Activated CD8-positive, alpha-beta T cell treated with anti-CD3 and anti-CD28 coated beads for 36 hours (primary cell): ENCODE measurements around the gene COL6A1. TPM values are rescaled to one million over a fixed set of nuclear protein-coding genes. Genes with fewer than 3 reads are reported as not detected.

Source experiments
- ATAC-seq: fragments of 200-7000 bp; cut with Tn5 transposase; one replicate; pipeline ENCODE4 v1.10.0; 2021; ENCODE audit warnings: mild to moderate bottlenecking, moderate library complexity
- CTCF ChIA-PET: fragments of 350-600 bp; sonication (Branson Sonifier 250); formaldehyde crosslinking; loops from one replicate; lab custom pipeline; 2021; ENCODE audit warnings: antibody characterized with exemption; lab: Charles Lee
- POLR2A ChIA-PET: fragments of 350-600 bp; sonication (Branson Sonifier 250); formaldehyde crosslinking; loops from one replicate; lab custom pipeline; 2021; ENCODE audit warnings: antibody characterized with exemption; lab: Charles Lee
- DNase-seq: peaks from one replicate; pipeline ENCODE4 v3.0.0-alpha.2; 2020
- H3K27ac Mint-ChIP-seq: one replicate; pipeline ENCODE4 v1.8.0; 2021; ENCODE audit warnings: mild to moderate bottlenecking, mixed read lengths
- H3K27me3 Mint-ChIP-seq: one replicate; pipeline ENCODE4 v1.8.0; 2021; ENCODE audit warnings: mixed read lengths
- H3K36me3 Mint-ChIP-seq: one replicate; pipeline ENCODE4 v1.8.0; 2021; ENCODE audit warnings: low read depth, mixed read lengths
- H3K4me1 Mint-ChIP-seq: one replicate; pipeline ENCODE4 v1.8.0; 2021; ENCODE audit warnings: low read depth, mixed read lengths
- H3K4me3 Mint-ChIP-seq: one replicate; pipeline ENCODE4 v1.8.0; 2021; ENCODE audit warnings: mild to moderate bottlenecking, moderate library complexity, mixed read lengths
- H3K9me3 Mint-ChIP-seq: one replicate; pipeline ENCODE4 v1.8.0; 2021; ENCODE audit warnings: mixed read lengths
- CTCF ChIP-seq: fragments of 200-600 bp; IDR thresholded peaks from one replicate; pipeline ENCODE4 v1.8.0; 2022; ENCODE audit warnings: antibody characterized with exemption, mild to moderate bottlenecking
- intact Hi-C: fragments of 100-400 bp; cut with micrococcal nuclease; formaldehyde crosslinking; loops from one replicate; pipeline ENCODE4 v1.10.0; 2022
- total RNA-seq, 2 experiments: library from RNA; stranded (reverse); gene quantifications; one replicate each; pipeline ENCODE4 v1.2.3, GENCODE V29; 2021

COL6A1 gene
- total RNA-seq, 2 experiments from 2014 or later = 4.1 to 5.2 TPM

GRCh38 chr21:46051821-46052675, 70.5 kb downstream of the COL6A1 start:
- peaks cover 36% of the 10 kb centered on the region for H3K4me1 Mint-ChIP-seq
- H3K9me3 Mint-ChIP-seq = peaks cover 2% of the 10 kb centered on the region
- no peak overlapping the region for H3K4me3 Mint-ChIP-seq
- CTCF ChIA-PET = no interaction called here
- no peak for TF ChIP-seq CTCF
- no peak overlapping the region for H3K27ac Mint-ChIP-seq
- intact Hi-C loops = loop anchor here (10.0 kb wide), 1 partner anchor 77 kb away; no protein-coding TSS in a partner anchor
- ATAC-seq (no peak), DNase-seq (no peak)
- H3K36me3 Mint-ChIP-seq = no peaks in the 10 kb centered on the region
- H3K27me3 Mint-ChIP-seq = peaks cover 6% of the 10 kb centered on the region
- POLR2A ChIA-PET = no interaction called here

- TF ChIP-seq CTCF = no peak
- intact Hi-C loops = loop anchor here (10.0 kb wide), 1 partner anchor 78 kb away; no protein-coding TSS in a partner anchor
- peaks cover 6% of the 10 kb centered on the region for H3K27me3 Mint-ChIP-seq
- ChIA-PET POLR2A (no interaction called here), CTCF (no interaction called here)
- peaks cover 2% of the 10 kb centered on the region for H3K9me3 Mint-ChIP-seq
- ATAC-seq = peak; percentile 81
- H3K4me1 Mint-ChIP-seq = peaks cover 46% of the 10 kb centered on the region
- peak; percentile 90 for DNase-seq
- peak overlapping the region; percentile 76 for H3K27ac Mint-ChIP-seq
- no peaks in the 10 kb centered on the region for H3K36me3 Mint-ChIP-seq
- H3K4me3 Mint-ChIP-seq = no peak overlapping the region
Measured at GRCh38 chr21:46052703-46053651, 71.4 kb downstream of the COL6A1 start.

GRCh38 chr21:46054031-46054430, 72.5 kb downstream of the COL6A1 start:
- Mint-ChIP-seq H3K36me3 (no peaks in the 10 kb centered on the region), H3K27ac (no peak overlapping the region), H3K27me3 (peaks cover 6% of the 10 kb centered on the region), H3K4me3 (no peak overlapping the region), H3K4me1 (peaks cover 55% of the 10 kb centered on the region), H3K9me3 (peaks cover 2% of the 10 kb centered on the region)
- intact Hi-C loops = loop anchor here (10.0 kb wide), 1 partner anchor 79 kb away; no protein-coding TSS in a partner anchor
- ChIA-PET CTCF (no interaction called here), POLR2A (no interaction called here)
- TF ChIP-seq CTCF = no peak
- ATAC-seq (no peak), DNase-seq (no peak)

GRCh38 chr21:46054451-46054881, 72.9 kb downstream of the COL6A1 start:
- TF ChIP-seq CTCF = no peak
- no peak for DNase-seq
- ChIA-PET CTCF (no interaction called here), POLR2A (no interaction called here)
- intact Hi-C loops = loop anchor here (10.0 kb wide), 1 partner anchor 80 kb away; no protein-coding TSS in a partner anchor
- no peak for ATAC-seq
- peaks cover 59% of the 10 kb centered on the region for H3K4me1 Mint-ChIP-seq
- no peak overlapping the region for H3K4me3 Mint-ChIP-seq
- peaks cover 10% of the 10 kb centered on the region for H3K27me3 Mint-ChIP-seq
- no peaks in the 10 kb centered on the region for H3K36me3 Mint-ChIP-seq
- H3K27ac Mint-ChIP-seq = no peak overlapping the region
- peaks cover 5% of the 10 kb centered on the region for H3K9me3 Mint-ChIP-seq

Other genes starting within 250 kb of the COL6A1 start
- gene COL6A2, start 116.3 kb downstream of the COL6A1 start, total RNA-seq = 10 to 100 TPM; 25.0 to 25.3 TPM
- gene FTCD, start 173.8 kb downstream of the COL6A1 start, total RNA-seq = under 1 TPM; 0.52 to 0.85 TPM
- gene SPATC1L, start 202.7 kb downstream of the COL6A1 start, total RNA-seq = 10 to 100 TPM; 23.2 to 24.2 TPM
- gene LSS, start 247.0 kb downstream of the COL6A1 start, total RNA-seq = 10 to 100 TPM; 20.3 to 20.4 TPM